Right lobe of liver (tissue), 4 donors: ENCODE data around the gene ARHGAP22.

Experiments used
- POLR2A ChIP-seq: fragments of 450-650 bp; IDR thresholded peaks from one replicate; pipeline ENCODE4 v1.6.1; 2017; ENCODE audit warnings: antibody characterized with exemption, mild to moderate bottlenecking
- TF ChIP-seq, protein P1 (sequence below), 4 donors: fragments of 200-600 bp in 3 of 4; fragments of 450-650 bp in 1 of 4; IDR thresholded peaks; one replicate each; pipeline versions ENCODE4 v1.5.1 to v1.8.0; 2016 to 2022; ENCODE audit warnings: antibody characterized with exemption in 4 of 4, mild to moderate bottlenecking in 2 of 4
- donor health status: DM: no; HTN: no; CAD: no.
- donor health status: DM: no; HTN: no; CAD: no.
- donor health status: DM: no; HTN: yes; CAD: no.

DNA sequence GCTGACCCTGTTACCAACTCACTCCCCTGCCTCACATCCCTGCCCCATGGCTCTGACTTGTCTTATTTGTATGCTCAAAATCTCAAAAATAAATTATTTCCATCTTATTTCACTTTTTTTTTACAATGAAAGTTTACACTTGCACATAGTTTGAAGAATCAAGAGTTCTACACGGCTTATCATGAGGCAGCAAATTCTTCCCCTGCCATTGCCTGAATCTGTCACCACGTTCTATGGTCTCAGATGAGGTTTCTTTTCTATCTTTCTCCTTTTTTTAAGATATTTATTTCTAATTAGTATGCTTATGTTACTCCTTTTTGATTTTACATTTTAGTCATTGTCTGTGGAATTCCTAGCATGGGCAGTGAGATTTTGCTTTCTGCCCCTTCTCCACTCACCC is 28.4 kb downstream of the ARHGAP22 start:
- TF ChIP-seq, protein P1, sequence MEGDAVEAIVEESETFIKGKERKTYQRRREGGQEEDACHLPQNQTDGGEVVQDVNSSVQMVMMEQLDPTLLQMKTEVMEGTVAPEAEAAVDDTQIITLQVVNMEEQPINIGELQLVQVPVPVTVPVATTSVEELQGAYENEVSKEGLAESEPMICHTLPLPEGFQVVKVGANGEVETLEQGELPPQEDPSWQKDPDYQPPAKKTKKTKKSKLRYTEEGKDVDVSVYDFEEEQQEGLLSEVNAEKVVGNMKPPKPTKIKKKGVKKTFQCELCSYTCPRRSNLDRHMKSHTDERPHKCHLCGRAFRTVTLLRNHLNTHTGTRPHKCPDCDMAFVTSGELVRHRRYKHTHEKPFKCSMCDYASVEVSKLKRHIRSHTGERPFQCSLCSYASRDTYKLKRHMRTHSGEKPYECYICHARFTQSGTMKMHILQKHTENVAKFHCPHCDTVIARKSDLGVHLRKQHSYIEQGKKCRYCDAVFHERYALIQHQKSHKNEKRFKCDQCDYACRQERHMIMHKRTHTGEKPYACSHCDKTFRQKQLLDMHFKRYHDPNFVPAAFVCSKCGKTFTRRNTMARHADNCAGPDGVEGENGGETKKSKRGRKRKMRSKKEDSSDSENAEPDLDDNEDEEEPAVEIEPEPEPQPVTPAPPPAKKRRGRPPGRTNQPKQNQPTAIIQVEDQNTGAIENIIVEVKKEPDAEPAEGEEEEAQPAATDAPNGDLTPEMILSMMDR (IDR thresholded peaks at IDR 0.05) = no peak
- TF ChIP-seq POLR2A = no peak
